ENCODE measurements around the gene ECM1. TPM values are rescaled to one million over a fixed set of nuclear protein-coding genes. Genes with fewer than 3 reads are reported as not detected.

Gene ECM1
- total RNA-seq, 6 experiments from 2014 or later, result 8.8 to 26.7 (median 14.9) TPM

DNA sequence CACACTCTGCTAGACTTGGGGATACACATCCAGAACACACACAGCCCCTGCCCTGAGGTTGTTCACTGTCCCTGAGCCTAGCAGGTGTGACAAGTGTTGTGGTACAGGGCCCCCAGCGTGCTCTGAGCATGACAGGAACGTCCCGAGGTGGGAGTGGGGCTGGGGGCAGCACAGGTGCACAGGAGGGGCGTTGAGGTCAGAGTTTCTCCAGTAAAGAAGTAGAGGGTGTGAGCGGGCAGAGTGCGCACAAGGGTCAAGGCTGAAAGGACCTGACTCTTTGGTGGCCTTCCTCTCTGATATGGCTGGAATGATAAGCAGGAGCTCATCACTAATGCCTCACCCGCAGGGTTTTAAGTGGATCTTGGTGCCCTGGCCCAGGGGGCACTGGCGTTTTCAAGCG is 6.4 kb downstream of the ECM1 start:
- Histone ChIP-seq H3K9me3 (no peaks in the 10 kb centered on the region), H3K36me3 (peaks cover 0 to 3% (median 0%) of the 10 kb centered on the region in 4 donors), H3K4me1 (peaks cover 0 to 13% (median 5%) of the 10 kb centered on the region in 4 donors), H3K27ac (peak overlapping the region in 1 of 3 donors; percentile 73), H3K4me3 (no peak overlapping the region), H3K27me3 (no peaks in the 10 kb centered on the region)
- no peak for TF ChIP-seq POLR2A (IDR thresholded peaks at IDR 0.05)
- TF ChIP-seq, protein P1, sequence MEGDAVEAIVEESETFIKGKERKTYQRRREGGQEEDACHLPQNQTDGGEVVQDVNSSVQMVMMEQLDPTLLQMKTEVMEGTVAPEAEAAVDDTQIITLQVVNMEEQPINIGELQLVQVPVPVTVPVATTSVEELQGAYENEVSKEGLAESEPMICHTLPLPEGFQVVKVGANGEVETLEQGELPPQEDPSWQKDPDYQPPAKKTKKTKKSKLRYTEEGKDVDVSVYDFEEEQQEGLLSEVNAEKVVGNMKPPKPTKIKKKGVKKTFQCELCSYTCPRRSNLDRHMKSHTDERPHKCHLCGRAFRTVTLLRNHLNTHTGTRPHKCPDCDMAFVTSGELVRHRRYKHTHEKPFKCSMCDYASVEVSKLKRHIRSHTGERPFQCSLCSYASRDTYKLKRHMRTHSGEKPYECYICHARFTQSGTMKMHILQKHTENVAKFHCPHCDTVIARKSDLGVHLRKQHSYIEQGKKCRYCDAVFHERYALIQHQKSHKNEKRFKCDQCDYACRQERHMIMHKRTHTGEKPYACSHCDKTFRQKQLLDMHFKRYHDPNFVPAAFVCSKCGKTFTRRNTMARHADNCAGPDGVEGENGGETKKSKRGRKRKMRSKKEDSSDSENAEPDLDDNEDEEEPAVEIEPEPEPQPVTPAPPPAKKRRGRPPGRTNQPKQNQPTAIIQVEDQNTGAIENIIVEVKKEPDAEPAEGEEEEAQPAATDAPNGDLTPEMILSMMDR (IDR thresholded peaks at IDR 0.05), result no peak
- WGBS (ENCODE audit: insufficient coverage, low coverage, low lambda C conversion rate, missing lambda C conversion rate), result 76% methylated on average over 7 of the region's 9 CpGs
- DNase-seq (no peak), ATAC-seq (no peak)
- intact Hi-C loops (cut with DNase I), result loop anchor here in 1 of 2 donors (10.0 kb wide), 1 partner anchor 49 kb away; no protein-coding TSS in a partner anchor

DNA sequence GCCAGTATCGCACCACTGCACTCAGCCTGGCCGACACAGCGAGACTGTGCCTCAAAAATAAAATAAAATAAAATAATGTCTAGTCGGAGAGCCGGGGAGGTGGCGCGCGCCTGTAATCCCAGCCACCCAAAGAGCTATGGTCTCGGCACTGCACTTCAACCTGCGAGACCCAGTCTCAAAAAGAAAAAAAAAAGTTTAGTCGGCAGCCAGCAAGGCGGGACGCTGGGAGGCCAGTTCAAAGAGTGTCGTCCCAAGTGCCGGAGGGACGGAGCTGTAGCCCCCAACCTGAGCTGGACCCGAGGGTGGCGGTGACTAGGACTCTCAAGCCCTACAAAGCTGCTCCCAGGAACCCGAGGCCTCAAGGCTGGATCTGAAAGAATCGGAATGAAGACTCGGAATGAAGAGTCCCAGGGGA is 7.0 kb downstream of the ECM1 start:
- intact Hi-C loops (cut with DNase I), result loop anchor here in 1 of 2 donors (10.0 kb wide), 1 partner anchor 50 kb away; no protein-coding TSS in a partner anchor
- peak in 2 of 4 donors; percentile 2 to 12 for ATAC-seq

DNA sequence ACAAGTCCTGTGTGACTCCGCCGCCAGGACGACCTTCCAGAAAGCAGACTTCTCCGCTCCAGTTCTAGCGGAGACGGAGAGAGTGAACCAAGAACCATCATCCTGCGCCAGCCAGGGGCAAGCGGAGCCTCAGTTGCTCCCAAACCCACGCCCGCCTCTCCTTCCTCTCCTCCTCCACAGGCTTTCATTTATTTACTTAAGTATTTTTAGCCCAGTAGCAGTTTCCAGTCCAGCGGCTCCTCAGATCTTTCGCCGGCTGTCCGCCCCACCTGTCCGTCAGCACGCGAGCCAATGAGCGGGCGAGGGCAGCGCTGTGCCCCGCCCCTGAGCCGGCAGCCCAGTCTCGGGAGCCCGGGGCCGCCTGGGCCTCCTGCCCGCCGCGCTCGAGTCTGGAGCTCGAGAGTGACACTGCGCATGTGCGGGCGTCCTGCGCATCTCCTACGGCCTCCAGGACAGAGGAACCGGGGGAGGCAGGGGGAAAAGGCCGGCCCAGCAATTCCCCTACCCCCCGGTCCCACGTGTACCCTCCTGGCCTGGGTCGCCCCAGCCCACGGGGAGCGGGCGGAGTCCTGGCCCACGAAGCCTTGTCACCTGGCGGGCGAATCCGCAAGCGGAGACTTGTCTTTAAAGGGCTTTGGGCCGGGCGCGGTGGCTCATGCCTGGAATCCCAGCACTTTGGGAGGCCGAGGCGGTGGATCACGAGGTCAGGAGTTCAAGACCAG is 7.6 kb downstream of the ECM1 start, which contains the start of gene FALEC:
TSS of gene FALEC (plus strand) at position 425 of the 722 bp plus-strand sequence.
- intact Hi-C loops (cut with DNase I), result loop anchor here in 1 of 2 donors (10.0 kb wide), 1 partner anchor 51 kb away; no protein-coding TSS in a partner anchor
- Histone ChIP-seq H3K27ac (peak within 1 kb of the TSS; percentile 35 to 73 (median 67)), H3K27me3 (no peaks in the 10 kb centered on the region), H3K4me1 (peaks cover 0 to 13% (median 5%) of the 10 kb centered on the region in 4 donors), H3K36me3 (peaks cover 0 to 3% (median 0%) of the 10 kb centered on the region in 4 donors), H3K4me3 (peak within 1 kb of the TSS; percentile 31 to 58 (median 56)), H3K9me3 (no peaks in the 10 kb centered on the region)
- TF ChIP-seq, protein P1 (IDR thresholded peaks at IDR 0.05), result peak in 1 of 4 donors; percentile 16
- peak; percentile 28 for TF ChIP-seq POLR2A (IDR thresholded peaks at IDR 0.05)
- DNase-seq (peak; percentile 98 to 99 (median 99)), ATAC-seq (peak; percentile 97 to 99 (median 98))
- WGBS (ENCODE audit: insufficient coverage, low coverage, low lambda C conversion rate, missing lambda C conversion rate), result 0% methylated on average over 19 of the region's 54 CpGs

More for the DNA sequence above, 7.0 kb downstream of the ECM1 start:
- Histone ChIP-seq H3K27ac (peak overlapping the region; percentile 35 to 73 (median 67)), H3K36me3 (peaks cover 0 to 3% (median 0%) of the 10 kb centered on the region in 4 donors), H3K27me3 (no peaks in the 10 kb centered on the region), H3K4me3 (peak overlapping the region; percentile 31 to 58 (median 56)), H3K4me1 (peaks cover 0 to 13% (median 5%) of the 10 kb centered on the region in 4 donors), H3K9me3 (no peaks in the 10 kb centered on the region)
- 45% methylated on average over 18 of the region's 21 CpGs for WGBS (ENCODE audit: insufficient coverage, low coverage, low lambda C conversion rate, missing lambda C conversion rate)
- peak in 2 of 3 donors; percentile 26 to 60 for DNase-seq
- TF ChIP-seq, protein P1 (IDR thresholded peaks at IDR 0.05), result no peak
- no peak for TF ChIP-seq POLR2A (IDR thresholded peaks at IDR 0.05)

DNA sequence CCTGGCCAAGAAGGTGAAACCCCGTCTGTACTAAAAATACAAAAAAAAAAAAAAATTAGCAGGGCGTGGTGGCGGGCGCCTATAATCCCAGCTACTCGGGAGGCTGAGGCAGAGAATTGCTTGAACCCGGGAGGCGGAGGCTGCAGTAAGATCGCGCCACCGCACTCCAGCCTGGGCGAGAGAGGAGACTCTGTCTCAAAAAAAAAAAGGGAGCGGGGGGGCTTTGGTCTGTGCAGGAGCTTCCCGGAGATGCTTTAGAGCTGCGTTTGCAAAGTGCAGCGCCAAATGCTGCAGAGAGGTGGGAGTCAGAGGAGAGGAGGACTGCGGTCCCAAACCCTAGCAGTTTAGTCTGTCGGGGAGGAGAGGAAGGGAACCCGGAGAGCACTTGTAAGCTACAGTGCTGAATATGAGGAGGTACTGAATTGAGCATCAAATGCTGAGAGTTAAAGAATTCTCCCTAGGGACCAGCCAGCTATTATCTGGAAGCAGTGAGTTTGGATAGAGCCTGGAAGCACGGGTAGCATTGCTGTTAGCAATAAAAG is 8.2 kb downstream of the ECM1 start:
- no peak for TF ChIP-seq POLR2A (IDR thresholded peaks at IDR 0.05)
- TF ChIP-seq, protein P1 (IDR thresholded peaks at IDR 0.05), result no peak
- intact Hi-C loops (cut with DNase I), result loop anchor here in 1 of 2 donors (10.0 kb wide), 1 partner anchor 51 kb away; no protein-coding TSS in a partner anchor
- ATAC-seq (peak in 1 of 4 donors; percentile 2), DNase-seq (no peak)
- H3K4me1 ChIP-seq, result peaks cover 0 to 13% (median 5%) of the 10 kb centered on the region in 4 donors
- no peaks in the 10 kb centered on the region for H3K27me3 ChIP-seq
- peak overlapping the region in 2 of 3 donors; percentile 35 to 73 for H3K27ac ChIP-seq
- H3K36me3 ChIP-seq, result peaks cover 0 to 3% (median 0%) of the 10 kb centered on the region in 4 donors
- no peaks in the 10 kb centered on the region for H3K9me3 ChIP-seq
- H3K4me3 ChIP-seq, result peak overlapping the region; percentile 31 to 58 (median 56)
- 4% methylated on average over 19 of the region's 19 CpGs for WGBS (ENCODE audit: insufficient coverage, low coverage, low lambda C conversion rate, missing lambda C conversion rate)

Data from right lobe of liver (tissue), 6 donors.